Cerebellar nuclear complex (tissue), 1 donor: ENCODE data around the gene TSPAN17.
A peak's percentile ranks its signal among the peaks of the same experiment; 100 is the strongest.
"Not testable (repeated sequence)": the region's sequence is repeated elsewhere in the genome, so short reads cannot be mapped to it uniquely, and the experiment has no call there.

Experiments used
- DNase-seq, 2 experiments: peaks; one replicate each; lab custom pipeline; 2025; lab: John Stamatoyannopoulos, UW

Gene TSPAN17

GRCh38 chr5:176647030-176647842 lies at the start of gene TSPAN17:
TSS of gene TSPAN17 (plus strand) at chr5:176647484. CDS start at chr5:176647616, 132 bp downstream.
- peak; percentile 93 to 97 for DNase-seq

- not testable (repeated sequence) for DNase-seq
Observed at GRCh38 chr5:176599749-176600430, 47.4 kb upstream of the TSPAN17 start.

GRCh38 chr5:176601901-176602482 lies 45.3 kb upstream of the TSPAN17 start:
- no peak for DNase-seq

- no peak for DNase-seq
Observed at GRCh38 chr5:176603091-176603490, 44.2 kb upstream of the TSPAN17 start.

- DNase-seq, result no peak
Observed at GRCh38 chr5:176606032-176606431, 41.3 kb upstream of the TSPAN17 start.

GRCh38 chr5:176606875-176607274 lies 40.4 kb upstream of the TSPAN17 start:
- no peak for DNase-seq

GRCh38 chr5:176608142-176608705 lies 39.1 kb upstream of the TSPAN17 start:
- DNase-seq, result no peak

- DNase-seq, result no peak
Observed at GRCh38 chr5:176608937-176609723, 38.2 kb upstream of the TSPAN17 start.

GRCh38 chr5:176609724-176610434 lies 37.4 kb upstream of the TSPAN17 start, which contains the start of gene GPRIN1:
TSS of gene GPRIN1 (minus strand) at chr5:176610156. CDS start at chr5:176599834, 10,322 bp downstream.
- no peak for DNase-seq

GRCh38 chr5:176610435-176610773 lies 36.9 kb upstream of the TSPAN17 start:
- no peak for DNase-seq

GRCh38 chr5:176611435-176611834 lies 35.8 kb upstream of the TSPAN17 start:
- DNase-seq, result no peak

- DNase-seq, result no peak
Observed at GRCh38 chr5:176612008-176612407, 35.3 kb upstream of the TSPAN17 start.

GRCh38 chr5:176612855-176613254 lies 34.4 kb upstream of the TSPAN17 start:
- no peak for DNase-seq

GRCh38 chr5:176614805-176615478 lies 32.3 kb upstream of the TSPAN17 start:
- no peak for DNase-seq

- no peak for DNase-seq
Observed at GRCh38 chr5:176616511-176616910, 30.8 kb upstream of the TSPAN17 start.

GRCh38 chr5:176618783-176619182 lies 28.5 kb upstream of the TSPAN17 start:
- no peak for DNase-seq

- peak; percentile 34 to 78 for DNase-seq
Observed at GRCh38 chr5:176619203-176619568, 28.1 kb upstream of the TSPAN17 start.

GRCh38 chr5:176619569-176620332 lies 27.5 kb upstream of the TSPAN17 start:
- no peak for DNase-seq

GRCh38 chr5:176620333-176620981 lies 26.8 kb upstream of the TSPAN17 start:
- DNase-seq, result no peak
